ENCODE data around the gene LY9. TPM values are rescaled to one million over a fixed set of nuclear protein-coding genes. Genes with fewer than 3 reads are reported as not detected.

LY9 gene
- total and polyA plus RNA-seq, 12 donors, result 0.10 to 1.4 (median 0.34) TPM; not detected in 6

DNA sequence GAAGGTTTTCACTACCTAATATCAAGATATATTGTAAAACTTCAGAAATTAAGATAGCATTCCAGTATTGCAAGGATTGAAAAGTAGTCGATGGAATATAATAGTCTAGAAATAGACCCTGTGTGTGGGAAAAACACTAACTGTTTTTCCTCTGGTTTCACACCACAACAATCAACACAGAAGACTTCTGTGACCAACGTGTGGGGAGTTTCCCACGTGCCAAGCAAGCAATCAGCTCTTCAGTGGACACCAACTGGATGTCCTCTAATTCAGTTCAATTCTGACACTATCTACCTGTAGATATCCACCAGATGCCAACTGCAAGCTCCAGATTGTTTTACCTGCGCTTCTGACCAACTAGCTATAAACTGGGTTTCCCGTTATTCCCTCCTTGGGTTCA, 54.6 kb downstream of the LY9 start:
- DNase-seq, result no peak
- no peak for ATAC-seq
- WGBS, 2 donors, result 72 to 84% methylated on average over 5 of the region's 5 CpGs
- Histone ChIP-seq H3K9me3 (peaks cover 0 to 6% (median 0%) of the 10 kb centered on the region in 11 donors), H3K27me3 (peaks cover 0 to 10% (median 0%) of the 10 kb centered on the region in 7 donors), H3K4me3 (no peak overlapping the region), H3K27ac (no peak overlapping the region), H3K36me3 (no peaks in the 10 kb centered on the region), H3K4me1 (peaks cover 0 to 3% (median 0%) of the 10 kb centered on the region in 9 donors)
- intact Hi-C loops (cut with DNase I), result no loop called here
- TF ChIP-seq, protein P1, sequence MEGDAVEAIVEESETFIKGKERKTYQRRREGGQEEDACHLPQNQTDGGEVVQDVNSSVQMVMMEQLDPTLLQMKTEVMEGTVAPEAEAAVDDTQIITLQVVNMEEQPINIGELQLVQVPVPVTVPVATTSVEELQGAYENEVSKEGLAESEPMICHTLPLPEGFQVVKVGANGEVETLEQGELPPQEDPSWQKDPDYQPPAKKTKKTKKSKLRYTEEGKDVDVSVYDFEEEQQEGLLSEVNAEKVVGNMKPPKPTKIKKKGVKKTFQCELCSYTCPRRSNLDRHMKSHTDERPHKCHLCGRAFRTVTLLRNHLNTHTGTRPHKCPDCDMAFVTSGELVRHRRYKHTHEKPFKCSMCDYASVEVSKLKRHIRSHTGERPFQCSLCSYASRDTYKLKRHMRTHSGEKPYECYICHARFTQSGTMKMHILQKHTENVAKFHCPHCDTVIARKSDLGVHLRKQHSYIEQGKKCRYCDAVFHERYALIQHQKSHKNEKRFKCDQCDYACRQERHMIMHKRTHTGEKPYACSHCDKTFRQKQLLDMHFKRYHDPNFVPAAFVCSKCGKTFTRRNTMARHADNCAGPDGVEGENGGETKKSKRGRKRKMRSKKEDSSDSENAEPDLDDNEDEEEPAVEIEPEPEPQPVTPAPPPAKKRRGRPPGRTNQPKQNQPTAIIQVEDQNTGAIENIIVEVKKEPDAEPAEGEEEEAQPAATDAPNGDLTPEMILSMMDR (IDR thresholded peaks at IDR 0.05), result no peak

DNA sequence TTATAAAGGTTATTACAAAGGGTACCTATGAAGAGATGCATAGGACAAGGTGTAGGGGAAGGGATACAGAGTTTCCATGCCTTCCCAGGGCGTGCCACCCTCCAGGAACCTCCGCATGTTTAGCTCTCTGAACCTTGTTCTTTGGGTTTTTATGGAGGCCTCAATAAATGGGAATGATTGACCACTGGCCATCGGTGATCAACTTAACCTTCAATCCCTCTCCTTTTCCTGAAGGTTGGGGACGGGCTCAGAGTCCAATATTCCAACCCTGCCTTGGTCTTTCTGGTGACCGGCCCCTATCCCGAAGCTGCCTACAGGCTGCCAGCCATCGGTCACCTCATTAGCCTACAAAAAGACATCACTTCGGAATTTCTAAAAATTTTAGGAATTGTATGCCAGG, 55.0 kb downstream of the LY9 start:
- H3K4me3 ChIP-seq, result no peak overlapping the region
- TF ChIP-seq, protein P1 (IDR thresholded peaks at IDR 0.05), result no peak
- peaks cover 0 to 7% (median 0%) of the 10 kb centered on the region in 9 donors for H3K4me1 ChIP-seq
- peaks cover 0 to 6% (median 0%) of the 10 kb centered on the region in 11 donors for H3K9me3 ChIP-seq
- peaks cover 0 to 5% (median 0%) of the 10 kb centered on the region in 7 donors for H3K27me3 ChIP-seq
- ATAC-seq (no peak), DNase-seq (no peak)
- 87 to 92% methylated on average over 8 of the region's 8 CpGs for WGBS, 2 donors
- no peaks in the 10 kb centered on the region for H3K36me3 ChIP-seq
- H3K27ac ChIP-seq, result no peak overlapping the region
- intact Hi-C loops (cut with DNase I), result no loop called here

DNA sequence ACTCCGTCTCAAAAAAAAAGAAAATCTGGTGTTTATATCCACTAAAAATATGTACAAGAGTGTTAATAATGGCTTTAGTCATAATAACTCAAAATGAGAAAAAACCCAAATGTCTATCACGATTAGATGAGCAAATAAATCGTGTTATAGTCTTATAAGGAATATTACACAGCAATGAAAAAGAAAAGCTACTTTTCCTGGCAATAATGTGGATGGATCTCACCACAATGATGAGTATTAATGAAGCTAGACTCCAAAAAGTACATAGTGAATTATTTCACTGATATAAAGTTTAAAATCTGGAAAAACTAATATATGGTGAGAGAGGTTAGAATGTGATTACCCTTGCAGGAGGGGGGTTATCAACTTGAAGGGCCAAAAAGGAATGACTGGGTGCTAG, 57.0 kb downstream of the LY9 start:
- TF ChIP-seq, protein P1 (IDR thresholded peaks at IDR 0.05), result no peak
- ATAC-seq (no peak), DNase-seq (no peak)
- peaks cover 0 to 6% (median 0%) of the 10 kb centered on the region in 11 donors for H3K9me3 ChIP-seq
- H3K27me3 ChIP-seq, result no peaks in the 10 kb centered on the region
- H3K27ac ChIP-seq, result no peak overlapping the region
- peaks cover 0 to 11% (median 0%) of the 10 kb centered on the region in 9 donors for H3K4me1 ChIP-seq
- 89 to 94% methylated on average over 3 of the region's 3 CpGs for WGBS, 2 donors
- no peak overlapping the region for H3K4me3 ChIP-seq
- no peaks in the 10 kb centered on the region for H3K36me3 ChIP-seq
- intact Hi-C loops (cut with DNase I), result no loop called here

DNA sequence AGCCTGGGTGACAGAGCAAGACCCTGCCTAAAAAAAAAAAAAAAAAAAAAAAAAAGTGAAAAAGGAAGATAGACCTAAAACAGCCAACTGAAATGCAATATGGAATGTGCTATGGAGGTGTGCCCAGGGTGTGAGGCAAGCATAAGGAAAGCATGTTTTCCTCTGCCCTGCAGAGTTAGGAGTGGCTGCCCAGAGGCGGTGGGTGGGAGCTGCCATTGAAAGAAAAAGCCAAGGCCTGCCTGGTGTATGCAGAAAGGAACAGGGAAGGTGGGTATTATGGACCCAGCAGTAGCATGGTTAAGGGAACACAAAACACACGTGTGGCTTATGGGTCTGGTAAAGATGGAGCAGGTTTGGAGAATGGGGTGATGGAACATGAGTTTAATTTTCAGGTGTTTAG, 57.8 kb downstream of the LY9 start:
- H3K27me3 ChIP-seq, result peaks cover 0 to 6% (median 0%) of the 10 kb centered on the region in 7 donors
- TF ChIP-seq, protein P1 (IDR thresholded peaks at IDR 0.05), result no peak
- intact Hi-C loops (cut with DNase I), result no loop called here
- DNase-seq (no peak), ATAC-seq (no peak)
- WGBS, 2 donors, result 86 to 91% methylated on average over 2 of the region's 2 CpGs
- no peak overlapping the region for H3K4me3 ChIP-seq
- H3K36me3 ChIP-seq, result no peaks in the 10 kb centered on the region
- no peak overlapping the region for H3K27ac ChIP-seq
- peaks cover 0 to 18% (median 0%) of the 10 kb centered on the region in 9 donors for H3K4me1 ChIP-seq
- H3K9me3 ChIP-seq, result peaks cover 0 to 6% (median 0%) of the 10 kb centered on the region in 11 donors

All from heart right ventricle (tissue), 16 donors.